ENCODE results near the gene TPRN.

TPRN gene

DNA sequence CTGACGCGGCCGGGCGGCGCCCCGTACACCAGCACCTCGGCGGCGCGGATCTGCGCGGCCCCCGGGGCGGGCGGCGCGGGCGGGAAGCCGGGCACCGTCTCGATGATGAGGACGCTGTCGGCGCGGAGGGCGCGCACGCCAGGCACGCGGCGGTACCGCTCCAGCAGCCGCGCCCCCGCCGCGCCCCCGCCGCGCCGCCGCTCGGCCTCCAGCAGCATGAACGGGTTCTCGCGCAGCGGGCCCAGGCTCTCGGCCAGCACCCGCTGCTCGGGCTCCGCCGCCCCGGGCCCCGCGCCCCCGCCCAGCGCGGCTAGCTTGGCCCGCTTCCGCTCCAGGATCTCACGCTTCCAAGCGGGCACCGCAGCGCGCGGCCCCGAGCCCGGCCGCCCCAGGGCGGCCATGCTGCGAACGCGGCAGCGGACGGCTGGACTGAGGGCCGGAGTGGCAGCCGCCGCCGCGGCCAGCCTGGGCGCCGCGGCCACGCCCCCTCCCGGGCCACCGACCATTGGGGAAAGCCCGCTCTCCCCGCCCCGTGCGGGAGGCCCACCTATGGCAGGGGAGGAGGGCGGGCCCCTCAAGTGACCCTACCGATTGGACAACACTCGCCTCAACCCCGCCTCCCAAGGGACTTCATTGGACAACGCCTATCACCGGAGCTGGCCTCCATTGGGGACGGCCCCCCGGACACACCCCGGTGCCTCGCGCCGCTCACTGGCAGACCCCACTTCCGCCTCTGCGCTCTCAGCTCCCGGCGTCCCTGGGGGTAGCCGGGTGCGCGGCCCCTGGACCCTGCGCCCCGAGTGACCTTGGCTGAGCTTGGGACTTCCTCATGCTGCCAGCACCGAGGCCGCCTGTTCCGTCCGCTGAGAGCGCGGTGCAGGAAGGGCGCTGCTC is at the start of gene TPRN:
TSS of gene TPRN (minus strand) at position 431 of the 894 bp plus-strand sequence. CDS start at position 401, 30 bp downstream.
- TF ChIP-seq, protein P1, sequence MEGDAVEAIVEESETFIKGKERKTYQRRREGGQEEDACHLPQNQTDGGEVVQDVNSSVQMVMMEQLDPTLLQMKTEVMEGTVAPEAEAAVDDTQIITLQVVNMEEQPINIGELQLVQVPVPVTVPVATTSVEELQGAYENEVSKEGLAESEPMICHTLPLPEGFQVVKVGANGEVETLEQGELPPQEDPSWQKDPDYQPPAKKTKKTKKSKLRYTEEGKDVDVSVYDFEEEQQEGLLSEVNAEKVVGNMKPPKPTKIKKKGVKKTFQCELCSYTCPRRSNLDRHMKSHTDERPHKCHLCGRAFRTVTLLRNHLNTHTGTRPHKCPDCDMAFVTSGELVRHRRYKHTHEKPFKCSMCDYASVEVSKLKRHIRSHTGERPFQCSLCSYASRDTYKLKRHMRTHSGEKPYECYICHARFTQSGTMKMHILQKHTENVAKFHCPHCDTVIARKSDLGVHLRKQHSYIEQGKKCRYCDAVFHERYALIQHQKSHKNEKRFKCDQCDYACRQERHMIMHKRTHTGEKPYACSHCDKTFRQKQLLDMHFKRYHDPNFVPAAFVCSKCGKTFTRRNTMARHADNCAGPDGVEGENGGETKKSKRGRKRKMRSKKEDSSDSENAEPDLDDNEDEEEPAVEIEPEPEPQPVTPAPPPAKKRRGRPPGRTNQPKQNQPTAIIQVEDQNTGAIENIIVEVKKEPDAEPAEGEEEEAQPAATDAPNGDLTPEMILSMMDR (IDR thresholded peaks at IDR 0.05), result no peak
- no peak for TF ChIP-seq ZFX (IDR thresholded peaks at IDR 0.05; ENCODE audit: borderline replicate concordance)
- peak within 1 kb of the TSS; percentile 83 for H3K27ac ChIP-seq

DNA sequence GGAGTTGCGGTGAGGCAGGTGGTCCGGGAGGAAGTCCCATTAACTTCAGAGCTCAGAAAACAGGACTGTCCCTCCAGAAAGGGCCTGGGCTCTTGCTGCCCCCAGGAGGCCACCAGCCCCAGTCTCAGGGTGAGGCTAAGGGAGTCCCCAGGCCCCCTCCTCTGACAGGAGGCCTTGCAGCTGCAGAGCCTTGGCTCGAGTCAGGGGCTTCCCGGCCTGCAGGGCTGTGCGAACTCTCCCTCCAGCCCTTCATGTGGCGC is 47.3 kb upstream of the TPRN start:
- TF ChIP-seq, protein P1 (IDR thresholded peaks at IDR 0.05), result no peak
- TF ChIP-seq ZFX (IDR thresholded peaks at IDR 0.05; ENCODE audit: borderline replicate concordance), result no peak

DNA sequence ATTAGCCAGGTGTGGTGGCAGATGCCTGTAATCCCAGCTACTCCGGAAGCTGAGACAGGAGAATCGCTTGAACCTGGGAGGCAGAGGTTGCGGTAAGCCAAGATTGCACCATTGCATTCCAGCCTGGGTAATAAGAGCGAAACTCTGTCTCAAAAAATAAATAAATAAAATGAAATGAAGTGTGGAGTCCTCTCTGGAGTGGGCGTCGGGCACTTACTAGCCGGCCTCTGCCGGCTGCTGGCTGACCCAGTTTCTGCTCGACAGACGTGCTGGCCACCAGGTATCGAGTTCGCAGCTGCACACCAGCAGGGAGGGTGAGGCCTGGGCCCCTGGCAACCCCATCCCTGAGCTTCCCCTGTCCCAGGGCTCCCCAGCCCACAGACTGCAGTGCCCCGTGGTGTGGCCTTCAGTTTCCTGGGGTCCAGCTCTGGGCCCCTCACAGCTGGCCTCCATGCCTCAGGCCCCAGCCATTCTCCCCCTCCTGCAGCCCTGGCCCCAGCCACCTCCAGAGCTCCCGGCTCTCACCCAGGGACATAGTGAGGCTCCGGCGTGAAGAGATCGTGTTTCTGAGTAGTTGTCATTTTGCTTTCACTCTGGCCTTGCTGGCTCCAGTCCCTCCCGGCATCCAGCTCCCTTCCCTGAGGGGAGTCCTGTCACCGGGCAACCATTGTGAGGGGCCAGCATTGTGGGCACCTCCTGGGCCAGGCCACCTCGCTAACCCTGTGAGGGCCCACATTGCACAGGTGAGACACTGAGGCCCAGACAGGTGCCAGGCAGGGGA is 46.8 kb upstream of the TPRN start:
- H3K27ac ChIP-seq, result no peak overlapping the region
- TF ChIP-seq, protein P1 (IDR thresholded peaks at IDR 0.05), result no peak
- no peak for TF ChIP-seq ZFX (IDR thresholded peaks at IDR 0.05; ENCODE audit: borderline replicate concordance)

More for the DNA sequence above, 47.3 kb upstream of the TPRN start:
- H3K27ac ChIP-seq, result no peak overlapping the region

DNA sequence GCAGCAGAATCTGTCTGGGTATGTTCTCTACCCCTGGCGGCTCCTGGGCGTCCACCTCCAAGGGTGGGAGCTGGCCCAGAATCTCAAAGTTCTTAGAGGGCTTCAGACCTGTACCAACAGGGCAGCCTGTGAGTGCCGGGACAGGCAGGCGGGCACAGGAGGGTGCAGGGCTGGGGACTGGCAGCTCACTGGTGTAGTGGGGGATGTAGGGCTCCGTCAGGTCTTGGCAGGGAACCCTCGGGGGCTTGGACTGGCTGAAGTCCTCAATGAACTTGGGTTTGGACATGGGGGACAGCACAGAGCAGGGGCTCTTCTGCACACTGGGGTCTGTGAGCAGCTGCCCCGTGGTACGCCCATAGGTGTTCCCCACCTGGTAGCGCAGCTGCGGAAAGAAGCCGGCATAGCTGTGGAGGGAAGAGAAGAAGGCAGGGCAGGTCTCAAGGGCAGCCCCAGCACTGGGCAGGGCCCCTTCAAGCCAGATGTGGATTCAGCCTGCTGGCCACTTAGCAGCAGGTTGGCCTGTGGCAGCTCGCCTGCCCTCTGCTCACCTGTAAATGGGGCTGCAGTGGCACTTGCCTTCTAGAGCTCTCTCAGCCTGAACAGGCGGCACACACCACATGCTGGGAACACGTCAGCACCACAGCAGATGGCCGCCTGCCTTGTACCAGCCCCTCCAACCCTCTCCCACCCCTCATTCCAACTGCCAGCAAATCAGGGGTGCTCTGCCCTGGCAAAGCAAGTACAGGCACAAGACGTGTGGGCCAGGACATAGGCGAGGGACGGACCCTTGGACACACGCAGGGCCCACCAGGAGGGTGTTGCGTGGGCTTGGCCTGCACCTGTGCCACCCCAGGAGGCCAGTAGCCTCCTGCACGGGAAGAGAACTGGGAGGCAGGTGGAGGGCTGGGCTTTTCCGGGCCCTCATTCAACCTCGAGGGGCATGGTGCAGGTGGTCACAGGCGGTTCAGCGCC is 45.2 kb upstream of the TPRN start:
- H3K27ac ChIP-seq, result 0 out of 2 replicates have a peak overlapping the region, but pooled peaks have one; percentile 97
- no peak for TF ChIP-seq ZFX (IDR thresholded peaks at IDR 0.05; ENCODE audit: borderline replicate concordance)
- TF ChIP-seq, protein P1 (IDR thresholded peaks at IDR 0.05), result no peak

DNA sequence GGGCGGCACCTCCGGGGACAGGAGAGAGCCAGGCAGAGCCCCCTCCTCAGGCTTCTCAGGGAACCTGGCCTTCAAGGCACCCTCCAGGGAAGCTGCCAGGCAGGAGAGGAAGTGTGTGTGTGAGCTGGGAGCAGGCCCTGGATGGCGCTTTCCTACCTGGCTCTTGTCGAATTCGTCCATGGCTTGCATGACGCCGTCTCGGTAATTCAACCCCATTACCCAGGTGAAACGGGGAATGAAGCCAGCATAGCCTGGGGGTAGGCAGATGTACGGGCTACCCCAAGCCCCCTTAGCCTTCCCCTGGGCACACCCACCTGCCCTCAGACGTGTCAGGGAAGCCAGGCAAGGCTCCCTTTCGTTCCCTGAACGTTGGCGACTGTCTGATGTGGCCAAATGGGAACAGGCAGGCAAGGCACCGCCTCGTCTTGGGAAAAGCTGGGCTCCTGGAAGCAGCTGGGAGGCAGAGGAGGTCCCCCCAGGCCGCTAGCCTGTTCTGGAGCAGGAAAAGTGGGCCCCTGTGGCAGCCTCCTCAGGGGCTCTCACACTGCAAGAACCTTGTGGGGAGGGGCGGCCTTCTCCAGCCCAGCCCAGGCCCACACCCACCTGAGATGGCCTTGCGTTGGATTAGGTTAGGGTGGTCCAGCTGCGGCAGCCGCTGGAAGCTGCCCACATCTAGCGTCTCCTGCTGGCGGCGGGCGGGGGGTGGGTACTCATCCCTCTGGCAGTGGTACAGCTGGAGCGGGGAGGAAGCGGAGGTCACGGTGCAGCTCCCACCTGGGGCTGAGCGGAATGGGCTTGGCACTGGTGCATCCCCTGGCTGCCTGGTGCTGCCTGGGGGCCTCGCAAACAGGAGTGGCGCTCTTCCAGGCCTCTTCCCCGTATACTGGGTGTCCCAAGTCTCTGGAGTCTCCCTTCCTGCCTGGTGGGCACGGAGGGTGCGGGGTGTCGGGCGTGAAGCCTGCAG is 44.2 kb upstream of the TPRN start:
- TF ChIP-seq, protein P1 (IDR thresholded peaks at IDR 0.05), result no peak
- no peak for TF ChIP-seq ZFX (IDR thresholded peaks at IDR 0.05; ENCODE audit: borderline replicate concordance)
- H3K27ac ChIP-seq, result peak overlapping the region; percentile 97

Measured in 22Rv1 (cell line).